Astrocyte of the hippocampus (primary cell): ENCODE results near the gene GPC6.

ENCODE experiments used
- DNase-seq: peaks from one replicate; pipeline ENCODE4 v3.0.0; 2011; ENCODE audit warnings: low read depth, low spot score

The GPC6 gene

DNA sequence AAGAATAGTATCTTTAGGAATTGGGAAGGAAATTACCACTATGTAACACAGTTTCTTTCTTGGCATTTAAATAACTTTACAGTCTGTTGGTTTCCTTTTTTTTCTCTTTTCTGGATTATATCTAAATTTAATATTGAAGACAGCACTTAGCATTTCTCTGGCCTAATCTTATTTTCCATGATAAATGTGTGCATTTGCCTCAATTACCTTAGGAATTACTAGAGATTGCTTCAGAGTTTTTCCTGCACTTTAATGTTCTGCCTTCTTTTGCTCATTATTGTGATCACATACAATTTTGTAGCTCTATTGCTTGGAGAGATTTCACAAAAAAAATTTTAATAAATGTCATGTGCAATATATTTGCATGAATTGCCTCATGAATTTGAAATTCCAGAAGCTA is 1227.7 kb downstream of the GPC6 start:
- no peak for DNase-seq

DNA sequence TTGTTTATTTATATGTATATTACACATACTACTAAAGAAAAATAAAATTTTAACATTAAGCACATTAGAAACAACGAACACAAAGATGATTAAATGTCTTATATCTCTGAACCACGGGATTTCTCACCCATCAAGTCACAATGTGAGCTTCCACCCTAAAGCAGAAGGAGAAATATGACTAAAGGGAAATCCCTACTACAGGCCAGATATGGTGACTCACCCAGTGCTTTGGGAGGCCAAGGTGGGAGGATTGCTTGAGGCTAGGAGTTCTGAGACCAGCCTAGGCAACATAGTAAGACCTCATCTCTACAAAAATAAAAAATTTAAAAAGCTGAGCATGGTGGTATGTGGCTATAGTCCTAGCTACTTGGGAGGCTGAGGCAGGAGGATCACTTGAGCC is 1228.3 kb downstream of the GPC6 start:
- DNase-seq: no peak

DNA sequence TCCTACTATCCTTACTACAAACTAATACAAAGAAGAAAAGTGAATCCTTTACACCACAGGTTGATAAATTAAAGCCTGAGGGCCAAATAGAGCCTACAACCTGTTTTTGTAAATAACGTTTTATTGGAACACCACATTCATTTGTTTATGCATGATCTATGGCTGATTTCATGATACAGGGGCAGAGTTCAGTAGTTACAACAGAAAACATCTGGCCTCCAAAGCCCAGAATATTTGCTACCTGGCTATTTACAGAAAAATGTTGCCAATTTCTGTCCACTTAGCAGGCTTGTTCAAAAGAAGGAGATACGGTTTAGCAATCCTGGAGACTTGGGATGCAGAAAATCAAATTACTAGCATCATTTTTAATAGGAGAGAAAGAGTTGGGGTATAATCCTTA is 1228.8 kb downstream of the GPC6 start:
- no peak for DNase-seq
